CD4-positive, alpha-beta T cell (primary cell): ENCODE results near the gene APOBEC3G. TPM values are rescaled to one million over a fixed set of nuclear protein-coding genes. Genes with fewer than 3 reads are reported as not detected.
"Not testable (repeated sequence)": the region's sequence is repeated elsewhere in the genome, so short reads cannot be mapped to it uniquely, and the experiment has no call there.

Experiments
- ATAC-seq: fragments of 200-7000 bp; cut with Tn5 transposase; one replicate; pipeline ENCODE4 v1.10.0; 2022; ENCODE audit warnings: mild to moderate bottlenecking; ENCODE audit not compliant: poor library complexity
- CTCF ChIA-PET: fragments of 350-600 bp; sonication (Branson Sonifier 250); formaldehyde crosslinking; loops from one replicate; lab custom pipeline; 2021; ENCODE audit warnings: antibody characterized with exemption, inconsistent platforms; lab: Charles Lee
- POLR2A ChIA-PET: fragments of 350-600 bp; sonication (Branson Sonifier 250); formaldehyde crosslinking; loops from one replicate; lab custom pipeline; 2021; ENCODE audit warnings: antibody characterized with exemption, inconsistent platforms; lab: Charles Lee
- DNase-seq, 14 experiments: peaks; one replicate each; pipeline ENCODE4 v3.0.0-alpha.2; 2013 to 2020; ENCODE audit warnings: mixed read lengths in 2 of 14
- H3K27ac ChIP-seq, 2 donors: one replicate each; pipeline versions ENCODE4 v1.5.1 to v1.7.0; 2013; ENCODE audit warnings: low read length in 2 of 2, low read depth in 1 of 2, mild to moderate bottlenecking in 1 of 2
- H3K27me3 ChIP-seq, 2 experiments: 1 replicate in 1 of 2; 2 replicates in 1 of 2; pipeline versions ENCODE4 v1.6.1 to v1.7.0; 2013; ENCODE audit warnings: low read length in 2 of 2, control low read depth in 1 of 2, mild to moderate bottlenecking in 1 of 2, moderate library complexity in 1 of 2; ENCODE audit not compliant: insufficient read depth in 2 of 2, control insufficient read depth in 1 of 2
- H3K36me3 ChIP-seq: one replicate; pipeline ENCODE4 v1.6.1; 2013; ENCODE audit warnings: low read length, control low read depth; ENCODE audit not compliant: insufficient read depth
- H3K4me1 ChIP-seq: one replicate; pipeline ENCODE4 v1.6.1; 2013; ENCODE audit warnings: low read length, control low read depth; ENCODE audit not compliant: insufficient read depth
- H3K4me3 ChIP-seq: one replicate; pipeline ENCODE4 v1.5.1; 2013; ENCODE audit warnings: mild to moderate bottlenecking, low read length, moderate library complexity
- H3K9me3 ChIP-seq, 2 experiments: 1 replicate in 1 of 2; 2 replicates in 1 of 2; pipeline versions ENCODE4 v1.6.1 to v1.7.0; 2013; ENCODE audit warnings: low read length in 2 of 2, mild to moderate bottlenecking in 2 of 2, control low read depth in 1 of 2, moderate library complexity in 1 of 2; ENCODE audit not compliant: control insufficient read depth in 1 of 2, insufficient read depth in 1 of 2
- H3K27ac Mint-ChIP-seq: one replicate; pipeline ENCODE4 v1.8.0; 2020; ENCODE audit warnings: mixed read lengths
- H3K27me3 Mint-ChIP-seq: one replicate; pipeline ENCODE4 v1.8.0; 2021; ENCODE audit warnings: mixed read lengths
- H3K36me3 Mint-ChIP-seq: one replicate; pipeline ENCODE4 v1.8.0; 2021; ENCODE audit warnings: low read depth, mixed read lengths
- H3K4me1 Mint-ChIP-seq: one replicate; pipeline ENCODE4 v1.8.0; 2021; ENCODE audit warnings: low read depth, mixed read lengths
- H3K4me3 Mint-ChIP-seq: one replicate; pipeline ENCODE4 v1.8.0; 2020; ENCODE audit warnings: mild to moderate bottlenecking, mixed read lengths
- H3K9me3 Mint-ChIP-seq: one replicate; pipeline ENCODE4 v1.8.0; 2020; ENCODE audit warnings: mixed read lengths
- intact Hi-C, 2 experiments: fragments of 100-400 bp; cut with DNase I in 1 of 2; cut with micrococcal nuclease in 1 of 2; formaldehyde crosslinking; loops; one replicate each; pipeline versions ENCODE4 v1.15.1 to v1.9.0; 2023 to 2025; cut with DNase I, micrococcal nuclease
- total RNA-seq, 174 experiments: library from RNA in 2 of 174; stranded (reverse) in 2 of 174; gene quantifications; one replicate each; pipeline ENCODE4 v1.2.3 and lab custom pipeline; 2021 to 2026
- TF ChIP-seq, protein P1 (sequence below): fragments of 200-600 bp; IDR thresholded peaks from one replicate; pipeline ENCODE4 v1.8.0; 2022; ENCODE audit warnings: antibody characterized with exemption, mild to moderate bottlenecking

The APOBEC3G gene
- total RNA-seq, 2 experiments from 2014 or later, result 18.8 to 20.6 TPM

DNA sequence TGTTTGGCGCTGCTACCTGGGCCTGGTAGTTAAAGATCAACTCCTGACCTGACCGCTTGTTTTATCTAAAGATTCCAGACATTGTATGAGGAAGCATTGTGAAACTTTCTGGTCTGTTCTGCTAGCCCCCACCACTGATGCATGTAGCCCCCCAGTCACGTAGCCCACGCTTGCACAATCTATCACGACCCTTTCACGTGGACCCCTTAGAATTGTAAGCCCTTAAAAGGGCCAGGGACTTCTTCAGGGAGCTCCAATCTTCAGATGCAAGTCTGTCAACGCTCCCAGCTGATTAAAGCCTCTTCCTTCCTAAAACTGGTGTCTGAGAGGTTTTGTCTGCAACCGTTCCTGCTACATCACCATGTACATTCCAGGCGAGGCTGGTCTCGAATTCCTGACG, 21.4 kb upstream of the APOBEC3G start:
- H3K4me3 ChIP-seq, result no peak overlapping the region
- Mint-ChIP-seq H3K9me3 (no peaks in the 10 kb centered on the region), H3K27ac (no peak overlapping the region), H3K4me1 (no peaks in the 10 kb centered on the region), H3K4me3 (no peak overlapping the region), H3K27me3 (no peaks in the 10 kb centered on the region), H3K36me3 (no peaks in the 10 kb centered on the region)
- H3K9me3 ChIP-seq, result no peaks in the 10 kb centered on the region
- H3K27ac ChIP-seq, result no peak overlapping the region
- ChIA-PET POLR2A (no interaction called here), CTCF (no interaction called here)
- intact Hi-C loops, result no loop called here
- no peaks in the 10 kb centered on the region for H3K27me3 ChIP-seq
- ATAC-seq (no peak), DNase-seq (no peak)
- TF ChIP-seq, protein P1, sequence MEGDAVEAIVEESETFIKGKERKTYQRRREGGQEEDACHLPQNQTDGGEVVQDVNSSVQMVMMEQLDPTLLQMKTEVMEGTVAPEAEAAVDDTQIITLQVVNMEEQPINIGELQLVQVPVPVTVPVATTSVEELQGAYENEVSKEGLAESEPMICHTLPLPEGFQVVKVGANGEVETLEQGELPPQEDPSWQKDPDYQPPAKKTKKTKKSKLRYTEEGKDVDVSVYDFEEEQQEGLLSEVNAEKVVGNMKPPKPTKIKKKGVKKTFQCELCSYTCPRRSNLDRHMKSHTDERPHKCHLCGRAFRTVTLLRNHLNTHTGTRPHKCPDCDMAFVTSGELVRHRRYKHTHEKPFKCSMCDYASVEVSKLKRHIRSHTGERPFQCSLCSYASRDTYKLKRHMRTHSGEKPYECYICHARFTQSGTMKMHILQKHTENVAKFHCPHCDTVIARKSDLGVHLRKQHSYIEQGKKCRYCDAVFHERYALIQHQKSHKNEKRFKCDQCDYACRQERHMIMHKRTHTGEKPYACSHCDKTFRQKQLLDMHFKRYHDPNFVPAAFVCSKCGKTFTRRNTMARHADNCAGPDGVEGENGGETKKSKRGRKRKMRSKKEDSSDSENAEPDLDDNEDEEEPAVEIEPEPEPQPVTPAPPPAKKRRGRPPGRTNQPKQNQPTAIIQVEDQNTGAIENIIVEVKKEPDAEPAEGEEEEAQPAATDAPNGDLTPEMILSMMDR, result no peak
- no peaks in the 10 kb centered on the region for H3K36me3 ChIP-seq
- H3K4me1 ChIP-seq, result no peaks in the 10 kb centered on the region

DNA sequence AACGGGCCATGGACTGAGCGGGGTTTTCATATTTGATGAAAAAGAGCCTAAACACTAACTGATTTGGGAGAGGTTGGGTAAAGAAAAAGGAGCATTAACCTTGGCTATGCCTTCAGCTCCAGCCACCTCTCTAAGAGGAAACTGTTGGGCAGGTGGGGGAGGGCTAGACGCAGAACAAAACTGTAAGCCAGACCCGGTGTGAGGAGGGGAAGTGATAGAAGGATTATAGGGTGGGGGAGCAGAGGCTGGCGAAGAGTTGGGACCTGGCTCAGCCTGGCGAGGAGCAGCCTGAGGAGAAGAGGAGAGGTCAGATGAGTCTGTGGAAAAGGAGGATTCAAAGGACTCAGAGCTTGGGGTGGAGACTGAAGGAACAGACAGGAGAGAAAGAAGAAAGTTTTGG, 15.8 kb upstream of the APOBEC3G start:
- H3K4me3 Mint-ChIP-seq, POLR2A ChIA-PET, intact Hi-C loops, H3K27ac Mint-ChIP-seq, H3K27me3 Mint-ChIP-seq, H3K4me1 ChIP-seq, H3K9me3 ChIP-seq, H3K4me1 Mint-ChIP-seq, H3K27me3 ChIP-seq, H3K27ac ChIP-seq, CTCF ChIA-PET, DNase-seq, H3K36me3 ChIP-seq, H3K36me3 Mint-ChIP-seq, H3K4me3 ChIP-seq, H3K9me3 Mint-ChIP-seq, ATAC-seq: not testable (repeated sequence)

DNA sequence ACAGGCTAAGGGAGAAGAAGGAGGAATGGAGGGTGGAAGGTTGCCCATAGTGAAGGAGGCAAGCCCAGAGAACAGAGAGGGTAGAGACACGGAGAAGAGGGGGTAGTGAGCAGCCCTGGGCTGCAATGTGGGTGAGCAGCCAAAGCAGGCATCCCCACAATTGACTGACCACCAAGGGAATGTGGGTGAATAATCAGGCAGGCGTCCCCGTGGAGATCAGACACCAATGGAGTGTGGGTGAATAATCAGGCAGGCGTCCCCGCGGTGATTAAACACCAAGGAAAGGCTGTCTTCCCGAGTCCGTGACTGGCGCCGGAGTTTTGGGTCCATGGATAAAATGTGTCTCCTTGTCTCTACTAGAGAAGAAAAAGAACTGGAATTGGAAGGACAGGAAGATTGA, 15.1 kb upstream of the APOBEC3G start:
- CTCF ChIA-PET, H3K4me3 Mint-ChIP-seq: not testable (repeated sequence)

DNA sequence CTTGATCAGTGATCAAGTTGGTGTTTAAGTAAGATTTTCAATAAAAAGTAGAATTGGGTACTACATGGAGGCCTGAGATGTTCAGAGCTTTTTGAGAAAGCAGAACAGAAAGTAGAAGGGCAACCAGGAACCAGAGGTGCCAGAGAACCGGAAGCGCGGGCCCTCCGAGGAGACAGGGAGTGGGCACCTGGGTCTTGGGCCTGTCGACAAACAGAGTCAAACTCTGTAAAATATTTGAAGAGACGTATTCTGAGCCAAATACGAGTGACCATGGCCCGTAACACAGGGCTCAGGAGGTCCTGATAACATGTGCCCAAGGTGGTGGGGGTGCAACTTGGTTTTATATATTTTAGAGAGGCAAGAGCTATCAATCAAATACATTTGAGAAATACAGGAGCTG, 13.2 kb upstream of the APOBEC3G start:
- intact Hi-C loops, H3K36me3 ChIP-seq, H3K4me3 Mint-ChIP-seq, H3K4me1 Mint-ChIP-seq, ATAC-seq, H3K4me3 ChIP-seq, H3K27me3 ChIP-seq, H3K27me3 Mint-ChIP-seq, H3K4me1 ChIP-seq, H3K9me3 Mint-ChIP-seq, H3K27ac Mint-ChIP-seq, DNase-seq, H3K9me3 ChIP-seq, H3K27ac ChIP-seq, H3K36me3 Mint-ChIP-seq: not testable (repeated sequence)
- ChIA-PET CTCF (interaction anchor here (0.6 kb wide), 1 partner anchor 32 kb away, joined by 3 read pairs; no protein-coding TSS in a partner anchor), POLR2A (interaction anchor here (0.6 kb wide), 1 partner anchor 35 kb away, joined by 3 read pairs; no protein-coding TSS in a partner anchor)

More for the DNA sequence above, 15.1 kb upstream of the APOBEC3G start:
- DNase-seq, H3K9me3 Mint-ChIP-seq, ATAC-seq, POLR2A ChIA-PET, H3K36me3 ChIP-seq, H3K9me3 ChIP-seq, H3K4me3 ChIP-seq, intact Hi-C loops, H3K27me3 Mint-ChIP-seq, H3K27ac ChIP-seq, H3K27me3 ChIP-seq, H3K4me1 Mint-ChIP-seq, H3K4me1 ChIP-seq, H3K27ac Mint-ChIP-seq, H3K36me3 Mint-ChIP-seq: not testable (repeated sequence)

DNA sequence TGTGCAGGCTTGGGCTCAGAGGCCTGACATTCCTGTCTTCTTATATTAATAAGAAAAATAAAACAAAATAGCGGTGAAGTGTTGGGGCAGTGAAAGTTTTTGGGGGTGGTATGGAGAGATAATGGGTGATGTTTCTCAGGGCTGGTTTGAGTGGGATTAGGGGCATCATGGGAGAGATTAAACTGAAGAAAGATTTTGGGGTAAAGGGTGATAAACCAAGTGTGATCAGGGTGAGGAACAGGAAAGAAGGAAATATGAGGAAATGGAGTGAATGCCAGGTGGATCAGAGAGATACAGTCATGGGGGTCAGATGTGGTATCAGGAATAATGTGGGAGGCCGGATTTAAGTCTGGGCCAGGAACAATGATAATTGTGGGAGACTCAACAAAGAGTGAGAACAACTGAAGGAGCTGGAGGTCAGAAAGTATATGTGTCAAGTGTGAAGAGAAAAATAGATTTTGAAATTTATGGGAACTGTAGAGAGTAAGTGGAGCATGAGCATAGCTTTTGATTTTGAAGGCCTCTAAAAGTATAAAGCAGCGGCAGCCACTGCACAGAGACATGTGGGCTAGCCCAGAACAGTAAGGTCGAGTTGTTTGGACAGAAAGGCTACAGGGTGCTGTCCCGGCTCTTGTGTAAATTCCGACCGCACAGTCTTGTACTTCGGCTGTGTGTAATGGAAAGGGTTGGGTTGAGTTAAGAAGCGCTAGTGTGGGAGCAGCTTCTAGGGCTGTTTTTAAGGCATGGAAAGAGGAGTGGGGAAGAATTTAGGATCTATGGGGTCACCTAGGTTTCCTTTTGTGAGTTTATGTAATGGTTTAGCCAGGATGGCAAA, 10.4 kb upstream of the APOBEC3G start:
- H3K27ac Mint-ChIP-seq, CTCF ChIA-PET, H3K4me1 ChIP-seq, H3K4me3 ChIP-seq, ATAC-seq, intact Hi-C loops, H3K9me3 ChIP-seq, H3K4me3 Mint-ChIP-seq, DNase-seq, H3K27me3 ChIP-seq, H3K27me3 Mint-ChIP-seq, H3K36me3 ChIP-seq, H3K27ac ChIP-seq, POLR2A ChIA-PET, H3K4me1 Mint-ChIP-seq, H3K9me3 Mint-ChIP-seq, H3K36me3 Mint-ChIP-seq: not testable (repeated sequence)
